Measurements from ENCODE around the gene MMS19. TPM values are rescaled to one million over a fixed set of nuclear protein-coding genes. Genes with fewer than 3 reads are reported as not detected.

The MMS19 gene
- total RNA-seq, 8 experiments from 2014 or later, result 42.8 to 77.5 (median 56.4) TPM

GRCh38 chr10:97519342-97519741, 21.1 kb upstream of the MMS19 start:
- no peak overlapping the region for H3K4me3 ChIP-seq
- 10 to 90% (median 25%) methylated on average over 1 to 2 of the region's 2 CpGs; no CpG with 5 or more reads in 3 of the 10 experiments for WGBS, 10 experiments
- in situ Hi-C loops (cut with MboI; ENCODE audit: low pct_unique_long_range_greater_than_20kb in 2 of 9, low sequenced_read_pairs in 9 of 9, unreplicated experiment in 9 of 9), result no loop called here
- peak in 4 of 8 experiments; percentile 13 to 35 (median 26) for ATAC-seq (replicated peaks in 6 of 8)
- H3K27ac ChIP-seq, result no peak overlapping the region
- peaks cover 20 to 34% of the 10 kb centered on the region in 2 donors for H3K4me1 ChIP-seq (replicated peaks in 1 of 2)

GRCh38 chr10:97518301-97519043, 20.2 kb upstream of the MMS19 start:
- in situ Hi-C loops (cut with MboI; ENCODE audit: low pct_unique_long_range_greater_than_20kb in 2 of 9, low sequenced_read_pairs in 9 of 9, unreplicated experiment in 9 of 9), result no loop called here
- peak in 6 of 8 experiments; percentile 22 to 57 (median 42) for ATAC-seq (replicated peaks in 6 of 8)
- Histone ChIP-seq H3K4me1 (replicated peaks in 1 of 2) (peaks cover 20 to 36% of the 10 kb centered on the region in 2 donors), H3K4me3 (no peak overlapping the region), H3K27ac (peak overlapping the region in 1 of 2 donors; percentile 31)
- 0 to 62% (median 31%) methylated on average over 1 to 9 of the region's 10 CpGs; no CpG with 5 or more reads in 2 of the 10 experiments for WGBS, 10 experiments

GRCh38 chr10:97517778-97518300, 19.6 kb upstream of the MMS19 start:
- 60 to 100% (median 93%) methylated on average over 1 to 4 of the region's 6 CpGs; no CpG with 5 or more reads in 6 of the 10 experiments for WGBS, 10 experiments
- ATAC-seq (replicated peaks in 6 of 8), result no peak
- Histone ChIP-seq H3K27ac (no peak overlapping the region), H3K4me1 (replicated peaks in 1 of 2) (peaks cover 20 to 36% of the 10 kb centered on the region in 2 donors), H3K4me3 (no peak overlapping the region)
- in situ Hi-C loops (cut with MboI; ENCODE audit: low pct_unique_long_range_greater_than_20kb in 2 of 9, low sequenced_read_pairs in 9 of 9, unreplicated experiment in 9 of 9), result no loop called here

GRCh38 chr10:97517096-97517750, 19.0 kb upstream of the MMS19 start:
- 70 to 93% (median 87%) methylated on average over 2 to 9 of the region's 15 CpGs; no CpG with 5 or more reads in 7 of the 10 experiments for WGBS, 10 experiments
- H3K4me3 ChIP-seq, result no peak overlapping the region
- peaks cover 20 to 36% of the 10 kb centered on the region in 2 donors for H3K4me1 ChIP-seq (replicated peaks in 1 of 2)
- no peak for ATAC-seq (replicated peaks in 6 of 8)
- H3K27ac ChIP-seq, result no peak overlapping the region
- in situ Hi-C loops (cut with MboI; ENCODE audit: low pct_unique_long_range_greater_than_20kb in 2 of 9, low sequenced_read_pairs in 9 of 9, unreplicated experiment in 9 of 9), result no loop called here

GRCh38 chr10:97515271-97515978, 17.2 kb upstream of the MMS19 start:
- H3K4me1 ChIP-seq (replicated peaks in 1 of 2), result peaks cover 20 to 36% of the 10 kb centered on the region in 2 donors
- peak overlapping the region; percentile 5 to 60 for H3K27ac ChIP-seq
- in situ Hi-C loops (cut with MboI; ENCODE audit: low pct_unique_long_range_greater_than_20kb in 2 of 9, low sequenced_read_pairs in 9 of 9, unreplicated experiment in 9 of 9), result no loop called here
- 0 to 87% (median 56%) methylated on average over 1 to 8 of the region's 10 CpGs; no CpG with 5 or more reads in 2 of the 10 experiments for WGBS, 10 experiments
- H3K4me3 ChIP-seq, result no peak overlapping the region
- ATAC-seq (replicated peaks in 6 of 8), result peak in 5 of 8 experiments; percentile 67 to 85 (median 79)

GRCh38 chr10:97514344-97514743, 16.1 kb upstream of the MMS19 start:
- WGBS, 10 experiments, result 50 to 90% (median 87%) methylated on average over 2 to 7 of the region's 10 CpGs; no CpG with 5 or more reads in 5 of the 10 experiments
- in situ Hi-C loops (cut with MboI; ENCODE audit: low pct_unique_long_range_greater_than_20kb in 2 of 9, low sequenced_read_pairs in 9 of 9, unreplicated experiment in 9 of 9), result no loop called here
- peak overlapping the region in 1 of 2 donors; percentile 60 for H3K27ac ChIP-seq
- ATAC-seq (replicated peaks in 6 of 8), result peak in 5 of 8 experiments; percentile 44 to 80 (median 57)
- no peak overlapping the region for H3K4me3 ChIP-seq
- peaks cover 16 to 31% of the 10 kb centered on the region in 2 donors for H3K4me1 ChIP-seq (replicated peaks in 1 of 2)

GRCh38 chr10:97512993-97513392, 14.8 kb upstream of the MMS19 start:
- Histone ChIP-seq H3K4me1 (replicated peaks in 1 of 2) (peaks cover 13 to 18% of the 10 kb centered on the region in 2 donors), H3K27ac (no peak overlapping the region), H3K4me3 (no peak overlapping the region)
- in situ Hi-C loops (cut with MboI; ENCODE audit: low pct_unique_long_range_greater_than_20kb in 2 of 9, low sequenced_read_pairs in 9 of 9, unreplicated experiment in 9 of 9), result no loop called here
- peak in 3 of 8 experiments; percentile 79 to 88 (median 82) for ATAC-seq (replicated peaks in 6 of 8)
- 0 to 100% (median 46%) methylated on average over 1 of the region's 1 CpG; no CpG with 5 or more reads in 6 of the 10 experiments for whole genome bisulfite sequencing, 10 experiments

- 29 to 100% (median 83%) methylated on average over 1 to 3 of the region's 3 CpGs; no CpG with 5 or more reads in 3 of the 10 experiments for WGBS, 10 experiments
- no peak for ATAC-seq (replicated peaks in 6 of 8)
- in situ Hi-C loops (cut with MboI; ENCODE audit: low pct_unique_long_range_greater_than_20kb in 2 of 9, low sequenced_read_pairs in 9 of 9, unreplicated experiment in 9 of 9), result no loop called here
- Histone ChIP-seq H3K4me3 (no peak overlapping the region), H3K4me1 (replicated peaks in 1 of 2) (peaks cover 13 to 18% of the 10 kb centered on the region in 2 donors), H3K27ac (no peak overlapping the region)
Measured at GRCh38 chr10:97511711-97512440, 13.7 kb upstream of the MMS19 start.

- in situ Hi-C loops (cut with MboI; ENCODE audit: low pct_unique_long_range_greater_than_20kb in 2 of 9, low sequenced_read_pairs in 9 of 9, unreplicated experiment in 9 of 9), result no loop called here
- Histone ChIP-seq H3K27ac (no peak overlapping the region), H3K4me3 (no peak overlapping the region), H3K4me1 (replicated peaks in 1 of 2) (peaks cover 13 to 15% of the 10 kb centered on the region in 2 donors)
- ATAC-seq (replicated peaks in 6 of 8), result no peak
- 75 to 100% (median 90%) methylated on average over 1 to 3 of the region's 4 CpGs; no CpG with 5 or more reads in 3 of the 10 experiments for WGBS, 10 experiments
Measured at GRCh38 chr10:97510686-97511085, 12.5 kb upstream of the MMS19 start.

- H3K4me1 ChIP-seq (replicated peaks in 1 of 2), result peaks cover 0 to under 1% of the 10 kb centered on the region in 2 donors
- H3K4me3 ChIP-seq, result no peak overlapping the region
- ATAC-seq (replicated peaks in 6 of 8), result no peak
- in situ Hi-C loops (cut with MboI; ENCODE audit: low pct_unique_long_range_greater_than_20kb in 2 of 9, low sequenced_read_pairs in 9 of 9, unreplicated experiment in 9 of 9), result no loop called here
- WGBS, 10 experiments, result 80 to 100% (median 88%) methylated on average over 1 to 7 of the region's 8 CpGs
- H3K27ac ChIP-seq, result no peak overlapping the region
Measured at GRCh38 chr10:97509120-97509680, 11.0 kb upstream of the MMS19 start.

- in situ Hi-C loops (cut with MboI; ENCODE audit: low pct_unique_long_range_greater_than_20kb in 2 of 9, low sequenced_read_pairs in 9 of 9, unreplicated experiment in 9 of 9), result no loop called here
- H3K4me1 ChIP-seq (replicated peaks in 1 of 2), result no peaks in the 10 kb centered on the region
- H3K4me3 ChIP-seq, result no peak overlapping the region
- no peak overlapping the region for H3K27ac ChIP-seq
- peak in 2 of 8 experiments; percentile 22 to 79 for ATAC-seq (replicated peaks in 6 of 8)
- WGBS, 10 experiments, result 0 to 50% (median 17%) methylated on average over 1 of the region's 1 CpG; no CpG with 5 or more reads in 5 of the 10 experiments
Measured at GRCh38 chr10:97508342-97508741, 10.1 kb upstream of the MMS19 start.

All from motor neuron (in vitro differentiated cells).